HEK293T (cell line): Measurements from ENCODE around the gene IFT25.

ENCODE experiments used
- BHLHE40 ChIP-seq: fragments of 450-650 bp; IDR thresholded peaks from 2 replicates; pipeline ENCODE4 v1.6.1; 2016; ENCODE audit warnings: mild to moderate bottlenecking, moderate library complexity, borderline replicate concordance
- ELF4 ChIP-seq: fragments of 450-650 bp; IDR thresholded peaks from 2 replicates; pipeline ENCODE4 v1.6.1; 2017; ENCODE audit warnings: antibody characterized with exemption
- FOXA1 ChIP-seq: fragments of 450-650 bp; IDR thresholded peaks from 2 replicates; pipeline ENCODE4 v1.6.1; 2016; ENCODE audit warnings: mild to moderate bottlenecking
- FOXM1 ChIP-seq: fragments of 450-650 bp; IDR thresholded peaks from 2 replicates; pipeline ENCODE4 v1.6.1; 2017; ENCODE audit warnings: mild to moderate bottlenecking, borderline replicate concordance
- HDGF ChIP-seq: fragments of 450-650 bp; IDR thresholded peaks from 2 replicates; pipeline ENCODE4 v1.6.1; 2017; ENCODE audit warnings: antibody characterized with exemption, borderline replicate concordance
- L3MBTL2 ChIP-seq: fragments of 450-650 bp; conservative IDR thresholded peaks from 2 replicates; pipeline ENCODE4 v1.6.1; 2016; ENCODE audit warnings: mild to moderate bottlenecking
- NFRKB ChIP-seq: fragments of 450-650 bp; IDR thresholded peaks from 2 replicates; pipeline ENCODE4 v1.6.1; 2016; ENCODE audit warnings: mild to moderate bottlenecking, moderate library complexity
- SP1 ChIP-seq: fragments of 450-650 bp; IDR thresholded peaks from 2 replicates; pipeline ENCODE4 v1.6.1; 2017
- SUZ12 ChIP-seq: fragments of 450-650 bp; IDR thresholded peaks from 2 replicates; pipeline ENCODE4 v1.6.1; 2016; ENCODE audit warnings: mild to moderate bottlenecking
- TARDBP ChIP-seq: fragments of 450-650 bp; IDR thresholded peaks from 2 replicates; pipeline ENCODE4 v1.6.1; 2016

DNA sequence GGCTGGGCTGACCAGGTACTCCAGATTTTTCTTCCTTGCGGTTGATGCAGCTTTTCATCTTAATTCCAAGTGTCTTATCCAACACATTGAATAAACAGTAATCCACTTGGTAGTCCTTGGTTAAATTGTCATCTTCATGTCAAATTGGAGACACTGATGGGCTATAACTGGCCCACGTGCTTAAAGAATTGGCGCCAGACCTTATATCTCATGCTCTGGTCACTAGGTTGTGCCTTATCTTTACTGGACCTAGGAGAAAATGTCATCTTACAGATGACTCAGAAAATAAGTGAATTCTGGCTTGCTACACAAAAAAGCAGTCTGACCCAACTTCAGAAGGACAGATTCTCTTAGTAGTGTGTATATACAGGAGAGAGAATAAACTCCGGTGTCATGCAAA is 16.9 kb upstream of the IFT25 start:
- TF ChIP-seq ELF4 (no peak), TARDBP (no peak), FOXM1 (no peak), FOXA1 (no peak), L3MBTL2 (no peak), BHLHE40 (no peak), NFRKB (no peak), SP1 (no peak), HDGF (no peak), SUZ12 (no peak)
